Pulmonary artery endothelial cell (primary cell): Measurements from ENCODE around the gene GABBR2. TPM values are rescaled to one million over a fixed set of nuclear protein-coding genes. Genes with fewer than 3 reads are reported as not detected.

Experiments used
- total RNA-seq: library from RNA; depleted of rRNA; stranded (reverse); fragments of >200 nt; gene quantifications from 2 replicates; pipeline ENCODE4 v1.2.3, GENCODE V29; 2014

The GABBR2 gene
- total RNA-seq, 1 donor from 2014 or later = 23.3 TPM

Other genes starting within 250 kb of the GABBR2 start
- gene ANKS6, start 87.6 kb upstream of the GABBR2 start, total RNA-seq = 13.3 and 13.5 TPM in 2 replicates
- 0.74 and 1.2 TPM in 2 replicates for gene GALNT12, start 98.7 kb upstream of the GABBR2 start, total RNA-seq
- not detected in 2 replicates for gene COL15A1, start 235.0 kb upstream of the GABBR2 start, total RNA-seq